HL-60 (cell line): ENCODE data around the gene IL17RD.

Experiments
- DNase-seq, 2 experiments: peaks; one replicate each; pipeline ENCODE4 v3.0.0-alpha.2; 2010 to 2020; ENCODE audit warnings: low read depth in 1 of 2, low spot score in 1 of 2
- H3K27ac ChIP-seq: fragments of 250-450 bp; sonication (Bioruptor Pico); replicated peaks from 2 replicates; pipeline ENCODE4 v1.5.1; 2020; ENCODE audit warnings: mild to moderate bottlenecking, moderate library complexity
- H3K27me3 ChIP-seq: fragments of 250-450 bp; sonication (Bioruptor Pico); 2 replicates; pipeline ENCODE4 v1.5.1; 2021; ENCODE audit warnings: mild to moderate bottlenecking, moderate library complexity; ENCODE audit not compliant: insufficient read depth, poor library complexity, severe bottlenecking
- H3K4me3 ChIP-seq: replicated peaks from 2 replicates; pipeline ENCODE4 v1.5.1; 2011; ENCODE audit warnings: mild to moderate bottlenecking, control low read depth, low read length; ENCODE audit not compliant: insufficient read depth
- CTCF ChIP-seq: IDR thresholded peaks from one replicate; pipeline ENCODE4 v1.5.1; 2011; ENCODE audit warnings: low read length, control low read depth, inconsistent platforms; ENCODE audit not compliant: insufficient read depth
- GABPA ChIP-seq: IDR thresholded peaks from 2 replicates; pipeline ENCODE4 v1.6.1; 2012; ENCODE audit warnings: low read depth
- POLR2AphosphoS5 ChIP-seq: IDR thresholded peaks from 2 replicates; pipeline ENCODE4 v1.6.1; 2012; ENCODE audit warnings: low read depth
- SPI1 ChIP-seq: IDR thresholded peaks from 2 replicates; pipeline ENCODE4 v1.6.1; 2012; ENCODE audit warnings: low read depth, mild to moderate bottlenecking, borderline replicate concordance
- TF ChIP-seq, protein P1 (sequence below): IDR thresholded peaks from 2 replicates; pipeline ENCODE4 v1.6.1; 2012; ENCODE audit warnings: low read depth; ENCODE audit not compliant: insufficient replicate concordance

The IL17RD gene

DNA sequence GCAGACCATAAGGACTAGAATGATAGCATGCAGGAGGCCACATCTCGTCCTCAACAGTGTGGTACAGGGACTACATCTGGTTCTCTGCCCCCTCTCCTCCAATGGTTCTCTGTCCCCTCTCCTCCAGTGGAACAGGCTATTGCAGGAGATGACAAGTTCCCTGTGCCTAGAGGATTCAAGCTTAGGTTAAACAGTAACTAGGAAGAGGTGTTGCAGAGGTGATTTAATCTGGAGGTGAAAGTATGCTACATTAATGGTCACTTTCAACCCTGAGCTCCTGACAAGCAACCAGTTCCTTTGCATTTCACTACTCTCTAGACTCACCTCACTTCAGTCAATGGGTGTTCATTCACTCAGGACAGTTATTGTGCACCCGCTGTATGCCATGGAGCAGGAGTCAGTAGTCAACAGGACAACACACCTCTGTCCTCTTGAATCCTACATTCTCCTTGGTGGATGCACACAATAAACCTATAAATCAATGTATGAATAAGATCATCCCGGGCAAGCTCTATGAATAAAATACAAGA, 88.7 kb downstream of the IL17RD start:
- Histone ChIP-seq H3K4me3 (no peak overlapping the region), H3K27me3 (peaks cover 25% of the 10 kb centered on the region), H3K27ac (no peak overlapping the region)
- DNase-seq: no peak
- no peak for TF ChIP-seq GABPA

- no peak overlapping the region for H3K4me3 ChIP-seq
- TF ChIP-seq, protein P1, sequence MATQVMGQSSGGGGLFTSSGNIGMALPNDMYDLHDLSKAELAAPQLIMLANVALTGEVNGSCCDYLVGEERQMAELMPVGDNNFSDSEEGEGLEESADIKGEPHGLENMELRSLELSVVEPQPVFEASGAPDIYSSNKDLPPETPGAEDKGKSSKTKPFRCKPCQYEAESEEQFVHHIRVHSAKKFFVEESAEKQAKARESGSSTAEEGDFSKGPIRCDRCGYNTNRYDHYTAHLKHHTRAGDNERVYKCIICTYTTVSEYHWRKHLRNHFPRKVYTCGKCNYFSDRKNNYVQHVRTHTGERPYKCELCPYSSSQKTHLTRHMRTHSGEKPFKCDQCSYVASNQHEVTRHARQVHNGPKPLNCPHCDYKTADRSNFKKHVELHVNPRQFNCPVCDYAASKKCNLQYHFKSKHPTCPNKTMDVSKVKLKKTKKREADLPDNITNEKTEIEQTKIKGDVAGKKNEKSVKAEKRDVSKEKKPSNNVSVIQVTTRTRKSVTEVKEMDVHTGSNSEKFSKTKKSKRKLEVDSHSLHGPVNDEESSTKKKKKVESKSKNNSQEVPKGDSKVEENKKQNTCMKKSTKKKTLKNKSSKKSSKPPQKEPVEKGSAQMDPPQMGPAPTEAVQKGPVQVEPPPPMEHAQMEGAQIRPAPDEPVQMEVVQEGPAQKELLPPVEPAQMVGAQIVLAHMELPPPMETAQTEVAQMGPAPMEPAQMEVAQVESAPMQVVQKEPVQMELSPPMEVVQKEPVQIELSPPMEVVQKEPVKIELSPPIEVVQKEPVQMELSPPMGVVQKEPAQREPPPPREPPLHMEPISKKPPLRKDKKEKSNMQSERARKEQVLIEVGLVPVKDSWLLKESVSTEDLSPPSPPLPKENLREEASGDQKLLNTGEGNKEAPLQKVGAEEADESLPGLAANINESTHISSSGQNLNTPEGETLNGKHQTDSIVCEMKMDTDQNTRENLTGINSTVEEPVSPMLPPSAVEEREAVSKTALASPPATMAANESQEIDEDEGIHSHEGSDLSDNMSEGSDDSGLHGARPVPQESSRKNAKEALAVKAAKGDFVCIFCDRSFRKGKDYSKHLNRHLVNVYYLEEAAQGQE: no peak
- TF ChIP-seq SPI1 (no peak), POLR2AphosphoS5 (no peak), CTCF (no peak), GABPA (no peak)
- peaks cover 19% of the 10 kb centered on the region for H3K27me3 ChIP-seq
- no peak for DNase-seq
- H3K27ac ChIP-seq: no peak overlapping the region
Observed at GRCh38 chr3:57074135-57074534, 91.0 kb downstream of the IL17RD start.

- Histone ChIP-seq H3K27me3 (peaks cover 15% of the 10 kb centered on the region), H3K4me3 (no peak overlapping the region), H3K27ac (no peak overlapping the region)
- no peak for DNase-seq
- TF ChIP-seq, protein P1: no peak
- TF ChIP-seq SPI1: no peak
- no peak for TF ChIP-seq GABPA
- TF ChIP-seq CTCF: no peak
- no peak for TF ChIP-seq POLR2AphosphoS5
Observed at GRCh38 chr3:57073628-57074027, 91.5 kb downstream of the IL17RD start.

DNA sequence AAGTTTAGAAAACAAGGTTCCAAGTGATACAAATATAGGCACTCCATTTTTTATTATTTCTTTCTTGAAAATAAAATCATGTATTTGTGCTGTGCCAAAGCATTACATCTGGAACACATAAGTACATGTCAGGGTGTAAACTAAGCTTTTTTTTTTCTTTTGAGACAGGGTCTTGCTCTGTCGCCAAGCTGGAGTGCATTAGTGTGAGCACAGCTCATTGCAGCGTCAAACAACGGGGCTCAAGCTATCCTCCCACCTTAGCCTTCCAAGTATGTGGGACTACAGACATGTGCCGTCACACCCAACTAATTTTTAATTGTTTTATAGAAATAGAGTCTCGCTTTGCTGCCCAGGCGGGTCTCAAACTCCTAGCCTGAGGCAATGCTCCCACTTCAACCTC, 95.7 kb downstream of the IL17RD start:
- no peak for TF ChIP-seq CTCF
- TF ChIP-seq, protein P1: no peak
- TF ChIP-seq GABPA: no peak
- TF ChIP-seq SPI1: no peak
- no peak for TF ChIP-seq POLR2AphosphoS5

More for the DNA sequence above, 95.7 kb downstream of the IL17RD start:
- DNase-seq: no peak
- no peak overlapping the region for H3K27ac ChIP-seq
- H3K4me3 ChIP-seq: no peak overlapping the region
- H3K27me3 ChIP-seq: no peaks in the 10 kb centered on the region
